ENCODE data around the gene ABCA4.
A peak's percentile ranks its signal among the peaks of the same experiment; 100 is the strongest.

The ABCA4 gene

DNA sequence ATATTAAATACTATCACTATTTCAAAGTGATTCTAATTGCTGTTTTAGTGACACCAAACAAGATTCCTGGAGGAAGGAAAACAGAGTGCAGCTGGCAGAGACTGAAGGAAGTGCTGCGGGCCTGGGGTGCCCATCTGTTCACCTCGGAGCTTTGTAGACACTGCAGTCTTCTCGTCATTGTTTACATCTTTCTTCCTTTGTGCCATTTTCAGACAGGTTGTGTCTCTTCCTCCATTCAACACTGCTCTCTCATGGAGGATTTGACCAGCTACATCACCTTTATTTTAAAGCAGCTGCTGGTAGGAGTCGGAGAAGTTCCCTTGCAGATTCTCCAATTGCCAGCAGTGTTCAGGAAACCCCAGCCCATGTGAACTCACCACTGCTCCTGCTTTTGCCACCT, 37.3 kb downstream of the ABCA4 start:
- no peak for DNase-seq (ENCODE audit: low spot score)

DNA sequence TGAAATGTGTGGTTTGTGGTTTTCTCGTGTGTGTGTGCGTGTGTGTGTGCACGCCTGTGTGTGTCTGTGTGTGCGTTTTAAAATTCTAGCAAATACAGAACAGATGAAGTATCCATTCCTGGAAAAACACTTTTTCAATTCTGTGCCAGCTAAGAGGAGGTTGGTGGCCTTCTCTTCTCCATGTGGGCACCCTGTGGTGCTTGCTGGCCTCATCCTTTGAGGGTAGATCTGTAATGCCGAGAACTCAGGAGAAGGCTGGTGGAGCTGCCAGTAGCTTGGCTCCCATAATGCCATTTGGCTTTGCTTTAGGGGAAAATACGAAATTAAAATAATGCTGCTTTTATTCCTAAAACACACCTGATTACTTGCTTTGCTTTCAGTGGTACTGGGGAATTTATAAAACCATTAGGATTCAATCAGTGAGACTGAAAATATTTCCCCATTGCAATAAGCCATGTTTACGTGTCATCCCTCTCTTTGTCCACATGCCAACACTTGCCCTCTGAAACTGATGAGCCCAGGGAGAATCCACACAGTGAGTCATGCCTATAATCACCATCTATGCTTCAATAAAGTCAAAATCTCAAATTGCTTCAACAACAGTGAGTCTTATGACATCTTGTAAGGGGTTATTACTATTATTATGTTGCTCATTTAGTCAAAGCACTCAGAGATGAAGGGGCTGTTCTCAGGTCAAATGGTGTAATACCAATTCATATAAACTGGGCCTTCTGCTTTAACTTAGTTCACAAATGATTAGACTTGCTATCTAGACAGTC, 39.2 kb downstream of the ABCA4 start:
- DNase-seq (ENCODE audit: low spot score) = peak; percentile 82

DNA sequence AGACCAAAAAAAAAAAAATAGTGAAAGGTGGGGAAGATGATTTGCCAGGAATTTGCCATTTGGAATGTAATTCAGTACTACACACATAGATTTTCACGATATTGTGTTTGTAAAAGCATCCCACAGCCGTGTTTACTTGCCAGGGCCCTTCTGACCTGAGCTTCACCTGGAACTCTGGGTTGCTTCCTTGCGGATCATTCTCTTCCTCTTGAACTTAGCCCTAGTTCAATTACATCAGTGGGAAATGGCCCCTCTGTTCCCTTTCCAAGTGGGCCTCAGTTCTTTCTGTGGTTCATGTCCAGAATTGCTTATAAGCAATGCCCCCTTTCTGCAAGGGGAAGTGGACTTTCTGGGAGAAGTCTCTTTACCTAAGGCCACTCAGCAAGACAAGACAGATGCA, 41.0 kb downstream of the ABCA4 start:
- DNase-seq (ENCODE audit: low spot score) = no peak

DNA sequence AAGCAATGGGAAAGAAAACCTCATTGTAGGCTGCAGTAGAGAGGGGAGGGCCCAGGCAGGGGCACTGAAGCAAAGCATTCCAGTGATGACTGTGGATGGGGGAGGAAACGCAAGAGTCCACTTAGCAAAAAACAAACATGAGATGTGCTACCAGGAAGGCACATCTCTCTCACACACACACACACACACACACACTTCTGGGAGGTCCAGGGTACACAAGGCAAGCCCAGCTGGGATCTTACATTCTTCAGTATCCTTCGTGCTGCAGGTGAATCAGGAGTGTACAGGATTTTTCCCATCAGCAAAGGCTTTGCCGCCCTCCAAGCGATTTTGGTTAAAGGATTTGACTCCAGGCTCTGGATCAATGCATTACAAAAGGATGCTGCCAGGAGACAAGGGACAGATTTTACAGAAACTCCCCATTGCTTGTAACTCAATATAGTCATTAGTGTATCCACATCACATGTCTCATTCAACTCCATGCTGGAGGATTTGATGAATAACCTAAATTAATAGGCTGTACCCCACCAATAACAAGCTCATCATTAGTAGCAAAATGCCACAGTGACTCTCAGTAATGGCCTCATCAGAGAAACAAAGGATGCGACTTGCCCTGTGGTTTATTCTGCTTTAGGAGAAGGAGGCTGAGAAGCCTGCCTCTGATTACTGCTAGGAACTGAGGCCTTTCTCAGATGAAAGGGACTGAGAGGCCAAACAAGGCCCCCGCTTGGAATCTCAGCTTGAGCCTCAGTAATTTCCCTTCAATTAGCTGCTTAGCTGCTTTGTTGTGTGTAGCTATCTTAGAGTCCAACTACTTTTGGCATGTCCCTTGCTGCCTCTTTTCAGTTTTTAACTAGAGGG, 41.6 kb downstream of the ABCA4 start:
- DNase-seq (ENCODE audit: low spot score) = peak; percentile 94

DNA sequence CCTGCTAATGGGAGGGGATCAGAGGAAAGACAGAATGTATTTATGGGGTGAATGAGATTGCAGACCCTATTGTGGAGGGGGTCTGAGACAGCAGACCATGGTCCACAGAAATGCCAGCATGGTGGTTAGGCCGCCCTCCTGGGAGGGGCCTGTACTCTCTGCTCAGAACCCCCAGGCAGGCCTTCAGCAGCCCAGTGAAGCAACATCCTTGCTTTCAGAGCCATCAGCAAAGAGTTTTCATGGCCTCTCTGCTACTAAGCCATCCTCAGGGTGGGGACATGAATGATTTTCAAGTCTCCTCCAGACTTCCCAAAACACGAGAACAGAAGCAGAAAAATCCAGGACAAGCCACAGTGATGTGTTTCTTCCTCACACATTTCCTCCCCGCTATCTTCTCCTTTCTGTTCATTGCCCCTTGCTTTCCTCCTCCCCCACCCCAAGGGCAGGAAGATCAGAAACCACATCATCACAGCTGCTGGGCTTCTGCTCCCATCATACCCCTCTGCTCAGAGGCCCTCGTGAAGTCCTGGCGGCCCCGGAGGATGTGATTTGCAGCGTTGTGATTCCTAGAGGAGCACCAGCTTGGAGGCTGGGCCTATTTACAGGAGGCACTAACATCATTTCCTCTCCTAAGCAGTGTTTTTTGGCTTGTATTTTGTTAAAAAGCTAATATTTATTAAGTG, 48.0 kb downstream of the ABCA4 start:
- no peak for DNase-seq (ENCODE audit: low spot score)

DNA sequence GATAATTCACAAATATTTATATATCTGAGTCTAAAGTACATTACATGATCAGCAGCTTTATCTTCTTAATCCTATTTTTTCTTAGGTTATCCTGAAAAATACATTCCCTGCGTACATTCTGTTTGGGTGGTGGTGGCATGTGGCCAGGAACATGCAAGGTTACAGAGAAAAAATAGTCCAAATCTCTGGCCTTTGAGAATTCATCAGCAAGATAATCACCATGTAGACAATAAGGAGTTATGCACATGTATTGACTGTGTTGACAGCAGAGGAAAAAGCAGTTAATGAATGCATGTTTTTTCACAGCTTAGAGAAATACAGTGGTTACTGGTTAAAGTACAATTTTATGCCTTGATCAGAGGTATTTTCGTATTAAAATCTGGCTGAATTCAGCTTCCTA, 49.0 kb downstream of the ABCA4 start:
- DNase-seq (ENCODE audit: low spot score) = no peak

DNA sequence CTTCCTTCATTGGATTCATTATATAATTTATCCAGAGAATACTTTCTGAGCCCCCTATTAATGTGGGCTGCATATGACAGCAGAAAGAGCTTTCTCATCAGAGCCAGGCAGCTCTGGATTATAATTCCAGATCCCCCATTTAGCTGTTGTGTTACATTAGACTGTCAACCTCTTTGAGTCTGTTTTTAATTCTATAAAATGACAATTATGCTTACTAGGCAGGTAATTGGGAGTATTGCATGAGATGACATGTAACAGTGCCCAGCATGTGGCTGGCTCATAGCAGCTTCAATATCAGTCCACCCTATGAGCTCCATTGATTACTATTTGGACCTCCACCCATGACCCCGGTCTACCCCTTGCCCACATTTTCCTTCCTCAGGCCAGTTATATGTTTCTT, 49.6 kb downstream of the ABCA4 start:
- no peak for DNase-seq (ENCODE audit: low spot score)

DNA sequence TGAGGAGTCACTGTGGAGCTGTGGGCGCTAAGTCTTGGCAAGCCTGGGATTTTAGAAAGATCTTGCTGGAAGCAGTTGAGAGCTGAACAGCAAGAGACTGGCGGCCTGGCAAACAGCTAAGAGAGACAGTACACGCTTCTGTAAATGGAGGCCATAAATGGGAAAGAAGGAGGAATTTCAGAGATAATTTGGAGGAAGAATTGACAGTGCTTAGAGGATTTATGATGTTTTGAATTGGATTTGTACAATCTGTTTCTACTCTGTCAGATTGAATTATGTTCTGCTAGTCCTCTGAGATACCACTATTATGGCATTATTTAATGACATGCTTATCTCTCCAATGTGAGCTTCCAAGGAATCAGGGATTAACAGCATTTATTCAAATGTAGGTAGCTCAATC, 50.1 kb downstream of the ABCA4 start:
- DNase-seq (ENCODE audit: low spot score) = no peak

DNA sequence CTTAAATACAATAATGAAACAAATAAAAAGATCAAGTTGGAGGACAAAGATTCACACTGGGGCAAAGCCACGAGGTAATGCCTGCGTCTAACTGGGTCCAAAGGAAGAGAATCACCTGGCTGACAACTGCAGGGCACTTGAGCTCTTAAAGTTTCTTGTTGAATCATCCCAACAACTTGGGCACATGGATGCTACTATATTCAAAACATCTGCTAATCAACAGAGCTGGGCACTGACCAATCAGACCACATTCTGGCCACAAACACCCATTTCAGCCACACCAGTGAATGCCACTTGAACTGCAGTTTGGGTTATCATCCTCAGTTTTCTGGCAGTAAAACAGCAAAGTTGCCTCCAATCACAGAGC, 51.0 kb downstream of the ABCA4 start:
- no peak for DNase-seq (ENCODE audit: low spot score)

DNA sequence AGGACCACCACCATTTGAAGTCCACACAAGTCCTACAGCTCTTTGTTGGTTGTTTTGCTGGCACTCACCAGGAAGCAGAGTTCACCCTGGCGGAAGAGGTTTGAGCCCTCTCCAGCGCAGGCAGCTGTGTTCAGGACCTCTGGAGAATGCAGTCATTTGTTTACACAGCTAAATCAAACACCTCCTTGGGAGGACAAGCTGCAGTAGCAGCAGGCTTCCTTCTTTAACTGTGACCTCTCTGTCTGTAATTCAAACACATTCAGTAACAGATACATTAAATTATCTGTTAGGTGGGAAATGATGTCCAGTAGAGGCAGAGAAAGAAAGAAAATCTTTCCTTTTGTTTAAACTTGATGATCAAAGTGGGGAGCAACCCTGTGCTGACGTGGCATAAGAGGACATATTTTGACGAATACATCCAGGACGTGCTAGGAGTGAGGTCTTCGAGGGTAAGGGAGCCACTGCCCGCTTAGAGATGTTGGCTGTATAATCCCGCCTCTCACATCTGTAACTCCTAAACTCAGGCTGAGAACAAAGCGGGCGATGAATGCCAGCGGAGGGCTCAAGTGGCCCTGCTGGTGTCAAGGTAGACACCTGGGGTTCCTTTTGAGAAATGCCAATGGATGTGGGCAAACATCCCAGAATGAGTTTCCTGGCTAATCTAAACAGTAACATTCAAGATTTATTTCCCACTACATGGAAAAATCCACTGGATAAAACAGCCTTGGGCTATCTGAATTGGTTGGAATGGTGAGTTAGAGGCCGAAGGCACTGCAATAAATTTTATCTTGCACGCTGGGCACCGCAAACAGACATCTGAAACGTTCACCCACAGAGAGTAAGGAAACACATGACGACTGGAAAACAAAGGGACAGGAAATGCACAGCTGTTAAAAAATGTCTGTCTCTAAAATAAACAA, 51.7 kb downstream of the ABCA4 start:
- peak; percentile 77 for DNase-seq (ENCODE audit: low spot score)

DNA sequence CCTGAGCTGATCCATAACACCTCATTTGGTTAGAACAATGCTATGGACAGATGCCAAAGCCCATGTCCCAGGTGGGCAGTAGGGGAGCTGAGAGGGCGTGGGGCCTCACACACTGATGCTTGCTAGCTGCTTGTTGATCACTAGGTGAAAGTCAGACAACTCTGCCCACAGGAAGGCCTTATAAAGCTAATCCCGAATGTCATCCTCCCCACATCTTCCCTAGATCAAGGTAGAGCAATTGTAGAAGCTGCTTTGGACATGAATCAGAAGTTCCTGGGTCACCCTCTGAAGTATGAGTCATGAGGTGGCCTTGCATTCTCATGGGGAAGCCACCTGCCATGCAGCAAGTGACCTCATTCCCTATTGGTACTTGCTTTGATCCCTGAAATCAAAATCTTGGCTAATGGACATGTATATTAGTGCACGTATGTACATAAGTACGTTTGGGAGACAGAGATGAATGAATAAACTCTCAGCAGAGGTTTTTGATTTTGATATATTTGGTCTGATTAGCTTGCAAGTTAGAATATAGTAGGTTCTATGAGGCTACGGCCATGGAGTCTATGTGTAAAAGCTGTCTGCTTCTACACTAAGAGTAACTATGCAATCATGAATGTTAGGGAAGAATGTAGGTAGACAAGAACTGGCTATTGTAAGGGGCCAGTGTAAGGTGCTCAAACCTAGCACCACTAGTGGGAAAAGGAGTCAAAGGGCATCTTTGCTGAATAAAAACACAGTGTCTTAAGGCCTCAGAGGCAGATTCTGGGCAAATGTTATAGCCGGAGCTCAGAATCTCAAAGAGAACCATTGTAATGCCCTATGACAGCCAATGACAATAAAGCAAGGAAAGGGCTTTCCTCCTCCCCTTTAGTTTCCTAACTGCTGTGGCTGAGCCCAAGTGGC, 52.6 kb downstream of the ABCA4 start:
- peak; percentile 95 for DNase-seq (ENCODE audit: low spot score)

DNA sequence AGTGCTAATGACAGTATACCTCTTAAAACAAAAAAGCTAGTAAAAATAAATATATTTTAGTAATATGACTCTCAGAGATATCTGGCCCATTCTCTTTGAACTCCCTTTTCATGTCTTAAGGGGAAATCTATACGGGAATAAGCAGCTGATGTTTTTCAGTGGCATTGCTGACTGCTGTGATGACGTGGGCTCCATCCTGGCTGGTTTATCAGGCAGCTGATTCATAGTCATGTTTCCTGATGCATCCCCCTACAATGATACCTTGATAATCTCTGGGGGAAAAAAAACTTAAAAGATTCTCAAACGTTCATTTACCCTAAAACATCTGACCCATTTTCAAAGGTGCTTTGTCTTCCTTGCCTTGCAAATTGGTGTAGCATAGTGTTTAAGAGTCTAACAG, 53.8 kb downstream of the ABCA4 start:
- no peak for DNase-seq (ENCODE audit: low spot score)

DNA sequence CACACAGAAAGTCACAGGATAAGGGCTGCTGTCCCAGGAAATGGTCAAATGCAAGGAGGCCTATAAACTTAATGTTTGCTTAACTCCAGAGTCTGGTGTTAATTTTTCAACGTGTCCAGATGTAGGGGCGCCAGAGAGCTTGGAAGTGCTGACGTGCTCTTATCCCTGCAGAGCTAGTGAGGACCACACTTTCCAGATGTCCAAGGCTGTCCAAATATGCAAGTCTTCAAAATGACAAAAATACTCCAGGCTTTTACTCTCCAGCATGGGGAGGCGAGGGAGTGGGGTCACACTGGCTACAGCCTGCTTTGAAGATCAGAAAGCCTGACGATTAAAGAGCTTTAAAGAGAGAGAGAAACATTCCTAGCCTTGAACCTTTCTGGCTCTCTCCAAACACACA, 57.6 kb downstream of the ABCA4 start:
- DNase-seq (ENCODE audit: low spot score) = peak; percentile 42

DNA sequence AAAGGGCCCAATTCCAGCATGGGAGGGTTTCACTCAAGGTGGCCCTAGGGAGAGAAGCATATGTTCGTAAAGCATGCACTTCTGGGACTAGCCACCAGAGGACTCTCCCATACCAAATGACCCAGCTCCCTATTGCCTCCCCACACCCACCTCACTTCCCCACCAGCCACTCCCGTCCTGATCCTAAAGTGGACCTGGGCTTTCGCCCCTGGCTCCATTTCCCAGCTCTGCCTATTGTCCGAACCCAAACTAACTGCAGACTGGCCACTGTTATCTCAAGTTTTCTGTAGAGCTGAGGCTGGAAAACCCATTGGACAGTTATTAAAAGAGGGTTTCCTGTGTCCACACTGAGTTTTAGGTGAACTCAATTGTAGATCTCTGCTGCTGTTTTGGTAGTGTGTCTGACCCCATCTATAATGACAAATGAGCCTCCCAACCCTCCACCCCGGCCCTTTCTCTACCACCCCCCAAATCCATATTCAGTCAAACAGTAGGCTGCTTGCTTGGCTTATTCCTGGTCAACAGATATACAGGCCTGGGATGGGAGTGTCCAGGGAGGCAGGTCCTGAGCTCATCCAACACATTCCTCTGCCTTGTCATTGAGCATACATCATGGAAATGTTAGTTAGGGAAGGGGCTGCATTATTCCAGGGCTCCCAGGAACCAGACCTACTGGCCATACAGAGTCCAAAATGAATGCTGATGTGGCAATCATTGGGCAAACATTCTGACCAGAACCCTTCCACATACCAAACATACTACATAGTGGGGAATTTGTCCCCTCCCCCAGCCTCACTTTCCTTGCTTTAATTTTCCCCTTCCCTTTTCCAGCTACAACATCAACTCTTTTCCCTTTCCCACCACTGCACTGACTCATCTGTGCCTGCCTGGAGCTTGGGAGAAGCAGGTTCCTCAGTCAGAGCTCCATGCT, 59.2 kb downstream of the ABCA4 start:
- DNase-seq (ENCODE audit: low spot score) = peak; percentile 77

DNA sequence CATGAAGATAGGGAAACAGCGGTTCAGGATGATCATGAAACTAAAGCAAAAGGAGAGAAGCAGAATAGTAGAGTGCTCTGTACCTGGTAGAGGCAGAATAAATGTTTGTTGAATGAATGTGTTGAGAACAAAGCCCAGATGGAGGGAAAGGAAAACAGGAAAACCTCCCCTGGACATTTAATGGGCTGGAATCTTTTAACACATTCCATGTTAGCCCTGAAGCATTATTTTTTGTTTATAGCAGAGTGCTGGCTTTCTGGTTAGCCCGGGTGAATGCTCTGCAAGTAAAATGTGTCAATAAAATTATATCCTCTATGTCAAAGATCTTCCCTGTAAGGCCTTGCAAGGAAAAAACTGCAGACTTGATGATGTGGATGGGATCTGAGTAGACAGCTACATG, 60.2 kb downstream of the ABCA4 start:
- DNase-seq (ENCODE audit: low spot score) = no peak

DNA sequence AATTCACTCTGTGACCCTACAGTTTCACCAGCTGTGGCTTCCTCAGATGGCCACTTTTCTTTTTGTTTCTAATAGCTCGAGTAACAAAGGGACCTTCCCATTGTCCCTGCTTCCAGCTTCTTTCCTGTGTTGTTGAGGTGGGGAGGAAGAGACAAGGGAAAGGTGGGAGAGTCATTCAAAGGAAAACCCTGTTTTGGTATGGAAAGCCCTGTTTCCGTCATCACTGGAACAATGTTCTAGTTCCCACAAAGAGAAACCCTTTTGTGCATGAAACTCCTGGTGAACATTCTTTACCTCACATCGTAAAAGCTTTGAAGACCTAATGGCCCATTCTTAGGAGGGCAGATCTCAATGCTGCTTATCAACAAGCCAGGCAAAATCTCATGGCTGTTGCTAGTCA, 62.2 kb downstream of the ABCA4 start:
- no peak for DNase-seq (ENCODE audit: low spot score)

DNA sequence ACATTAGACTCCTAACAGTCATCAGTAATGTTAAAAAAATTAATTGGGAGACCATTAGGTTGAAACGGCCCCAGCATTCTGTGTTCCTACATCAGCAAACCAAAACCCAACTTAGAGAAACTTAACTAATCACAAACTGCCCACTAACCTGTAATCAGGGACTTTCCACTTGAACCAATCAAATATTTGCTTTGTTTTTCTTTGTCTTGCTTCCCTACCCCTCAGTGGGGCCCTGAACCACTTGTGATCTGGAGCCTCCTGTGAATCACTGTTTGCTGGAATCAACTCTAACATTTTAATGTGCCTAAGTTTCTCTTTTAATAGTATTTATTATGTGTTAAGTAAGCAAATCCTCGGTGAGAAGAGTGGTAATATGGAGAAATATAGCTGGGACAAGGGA, 64.0 kb downstream of the ABCA4 start:
- peak; percentile 67 for DNase-seq (ENCODE audit: low spot score)

DNA sequence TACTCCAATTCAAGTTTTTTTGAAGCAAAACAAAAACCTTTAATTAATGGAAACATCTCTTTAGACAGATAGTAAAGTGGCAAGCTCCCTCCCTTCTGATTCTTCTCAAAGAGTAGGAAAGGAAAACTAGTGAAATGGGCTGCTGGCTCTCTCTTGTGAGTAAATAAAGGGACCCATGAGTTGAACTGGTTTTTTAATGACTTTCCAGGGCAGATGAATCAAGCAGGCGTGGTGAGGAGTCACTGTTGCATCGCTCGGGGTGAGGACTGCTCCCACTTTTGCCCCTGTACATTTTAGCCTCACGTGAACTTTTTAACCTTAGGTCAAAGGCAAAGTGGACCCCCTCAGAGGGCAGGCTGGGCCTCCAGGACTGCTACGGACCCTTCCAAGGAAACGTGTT, 64.8 kb downstream of the ABCA4 start:
- no peak for DNase-seq (ENCODE audit: low spot score)

DNA sequence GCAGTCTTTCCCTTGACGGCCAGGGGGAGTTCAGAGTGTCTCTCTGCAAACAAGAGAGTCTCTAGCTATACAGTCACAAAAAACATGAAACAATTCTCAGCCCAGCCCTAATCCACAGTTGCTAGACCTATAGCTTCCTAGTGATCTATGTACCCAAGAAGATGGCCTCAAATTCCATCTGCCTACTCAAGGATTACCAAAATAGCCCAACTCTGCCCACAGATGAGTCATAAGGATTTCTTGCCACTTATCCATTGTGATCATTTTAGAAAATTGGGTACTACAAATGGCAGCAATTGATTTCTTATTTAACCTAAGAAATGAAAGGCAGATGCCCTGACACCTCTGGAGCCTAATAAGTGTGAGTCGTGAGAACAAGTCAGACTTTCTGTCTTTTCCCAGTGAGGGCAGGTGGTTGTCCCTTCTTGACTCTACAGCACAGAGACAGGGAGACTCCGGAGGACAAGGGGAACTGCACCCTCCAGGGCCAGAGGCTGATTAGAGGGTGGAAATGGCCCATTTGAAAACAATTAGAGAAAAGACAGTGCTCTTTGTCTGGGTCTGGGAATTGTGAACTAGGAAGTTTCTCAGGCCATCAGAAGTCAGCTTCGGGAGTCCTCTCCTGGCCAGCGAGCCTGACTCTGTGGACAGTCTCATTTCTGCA, 65.4 kb downstream of the ABCA4 start:
- peak; percentile 78 for DNase-seq (ENCODE audit: low spot score)

Measured in kidney tubule cell (primary cell).